Measurements from ENCODE around the gene PDE6A. TPM values are rescaled to one million over a fixed set of nuclear protein-coding genes. Genes with fewer than 3 reads are reported as not detected.

PDE6A gene
- total and polyA plus RNA-seq, 2 donors (not counting 3 experiments of a cell fraction or from before 2014, with no cell fraction given), result not detected

GRCh38 chr5:149941795-149942194 is 2.8 kb downstream of the PDE6A start:
- no peaks in the 10 kb centered on the region for H4K20me1 ChIP-seq (replicated peaks; ENCODE audit: control insufficient read depth, extremely low read depth, insufficient read depth, low read length)
- no peak overlapping the region for H3K9ac ChIP-seq (replicated peaks; ENCODE audit: extremely low read depth, insufficient read depth, low read length)
- dilution Hi-C loops (cut with MboI; ENCODE audit: extremely low pct_ligation_motif_present, low sequenced_read_pairs) (no loop called here), intact Hi-C loops (cut with micrococcal nuclease) (no loop called here)
- H3K4me1 ChIP-seq (ENCODE audit: control insufficient read depth, extremely low read depth, insufficient read depth, low read length), result peaks cover 31% of the 10 kb centered on the region
- no peak overlapping the region for H3K4me3 ChIP-seq (replicated peaks in 1 of 3; ENCODE audit: insufficient read depth in 1 of 3, low read depth in 1 of 3, low read length in 3 of 3)
- no peak overlapping the region for H3K27ac ChIP-seq (ENCODE audit: insufficient read depth, low read depth, low read length)
- no peak overlapping the region for H2AFZ ChIP-seq (ENCODE audit: low read depth, low read length)
- no peaks in the 10 kb centered on the region for H3K27me3 ChIP-seq (ENCODE audit: control insufficient read depth in 2 of 2, insufficient read depth in 2 of 2, low read length in 2 of 2)
- no TSS peak for BruUV-seq (replicated peaks)
- H3K9me3 ChIP-seq (replicated peaks; ENCODE audit: control insufficient read depth, insufficient read depth, low read length), result no peaks in the 10 kb centered on the region
- H3K4me2 ChIP-seq (ENCODE audit: insufficient read depth, low read length), result no peak overlapping the region
- no peaks in the 10 kb centered on the region for H3K36me3 ChIP-seq (ENCODE audit: control insufficient read depth in 2 of 2, extremely low read depth in 1 of 2, insufficient read depth in 2 of 2, low read length in 2 of 2)
- DNase-seq (ENCODE audit: low read depth, low spot score) (no peak), FAIRE-seq (no peak)
- TF ChIP-seq CTCF (IDR thresholded peaks at IDR 0.05; ENCODE audit: extremely low read depth in 1 of 2, insufficient read depth in 1 of 2, low read depth in 1 of 2, low read length in 2 of 2), result no peak
- TF ChIP-seq GATA2 (IDR thresholded peaks at IDR 0.05; ENCODE audit: insufficient read depth, insufficient read length, low read depth, low read length), result no peak
- no peak for TF ChIP-seq MAX (IDR thresholded peaks at IDR 0.05; ENCODE audit: insufficient read depth, insufficient read length)
- no peak for TF ChIP-seq JUN (IDR thresholded peaks at IDR 0.05; ENCODE audit: borderline replicate concordance, insufficient read depth, insufficient read length, low read depth)
- TF ChIP-seq POLR2AphosphoS5 (IDR thresholded peaks at IDR 0.05; ENCODE audit: insufficient read depth, low read depth, low read length), result no peak
- no peak for TF ChIP-seq MYC (IDR thresholded peaks at IDR 0.05; ENCODE audit: low read depth, low read length)
- TF ChIP-seq FOS (IDR thresholded peaks at IDR 0.05; ENCODE audit: borderline replicate concordance, insufficient read depth, low read length), result no peak
- no peak for TF ChIP-seq POLR2A (IDR thresholded peaks at IDR 0.05; ENCODE audit: low read depth, low read length)
- TF ChIP-seq EZH2 (IDR thresholded peaks at IDR 0.05; ENCODE audit: borderline replicate concordance, low read depth, low read length, severe bottlenecking), result no peak
- H3K9me1 ChIP-seq (replicated peaks; ENCODE audit: control insufficient read depth, extremely low read depth, insufficient read depth, low read length), result no peaks in the 10 kb centered on the region
- ChIA-PET POLR2A (no interaction called here), CTCF (no interaction called here)
- no peaks in the 10 kb centered on the region for H3K79me2 ChIP-seq (ENCODE audit: control insufficient read depth, insufficient read depth, low read length)
